BLaER1 (cell line): ENCODE results near the gene EME2.
A peak's percentile ranks its signal among the peaks of the same experiment; 100 is the strongest.
"Not testable (repeated sequence)": the region's sequence is repeated elsewhere in the genome, so short reads cannot be mapped to it uniquely, and the experiment has no call there.

Experiments used
- H3K27ac ChIP-seq: shearing (Covaris generic); formaldehyde crosslinking; 2 replicates; pipeline ENCODE4 v1.8.1; 2022
- H3K27me3 ChIP-seq: shearing (Covaris generic); formaldehyde crosslinking; 2 replicates; pipeline ENCODE4 v1.8.1; 2022
- H3K36me3 ChIP-seq: shearing (Covaris generic); formaldehyde crosslinking; 2 replicates; pipeline ENCODE4 v1.8.1; 2022
- H3K4me1 ChIP-seq: shearing (Covaris generic); formaldehyde crosslinking; 2 replicates; pipeline ENCODE4 v1.8.1; 2022
- H3K4me2 ChIP-seq: shearing (Covaris generic); formaldehyde crosslinking; 2 replicates; pipeline ENCODE4 v1.8.1; 2022
- H3K4me3 ChIP-seq: shearing (Covaris generic); formaldehyde crosslinking; 2 replicates; pipeline ENCODE4 v1.8.1; 2022
- H3K9ac ChIP-seq: shearing (Covaris generic); formaldehyde crosslinking; 2 replicates; pipeline ENCODE4 v1.8.1; 2022
- H3K9me3 ChIP-seq: shearing (Covaris generic); formaldehyde crosslinking; 2 replicates; pipeline ENCODE4 v1.8.1; 2022
- H4K20me1 ChIP-seq: shearing (Covaris generic); formaldehyde crosslinking; 2 replicates; pipeline ENCODE4 v1.8.1; 2022
- Cebpa-rat ChIP-seq: shearing (Covaris generic); IDR thresholded peaks from 2 replicates; pipeline ENCODE4 v1.8.1; 2022

EME2 gene

DNA sequence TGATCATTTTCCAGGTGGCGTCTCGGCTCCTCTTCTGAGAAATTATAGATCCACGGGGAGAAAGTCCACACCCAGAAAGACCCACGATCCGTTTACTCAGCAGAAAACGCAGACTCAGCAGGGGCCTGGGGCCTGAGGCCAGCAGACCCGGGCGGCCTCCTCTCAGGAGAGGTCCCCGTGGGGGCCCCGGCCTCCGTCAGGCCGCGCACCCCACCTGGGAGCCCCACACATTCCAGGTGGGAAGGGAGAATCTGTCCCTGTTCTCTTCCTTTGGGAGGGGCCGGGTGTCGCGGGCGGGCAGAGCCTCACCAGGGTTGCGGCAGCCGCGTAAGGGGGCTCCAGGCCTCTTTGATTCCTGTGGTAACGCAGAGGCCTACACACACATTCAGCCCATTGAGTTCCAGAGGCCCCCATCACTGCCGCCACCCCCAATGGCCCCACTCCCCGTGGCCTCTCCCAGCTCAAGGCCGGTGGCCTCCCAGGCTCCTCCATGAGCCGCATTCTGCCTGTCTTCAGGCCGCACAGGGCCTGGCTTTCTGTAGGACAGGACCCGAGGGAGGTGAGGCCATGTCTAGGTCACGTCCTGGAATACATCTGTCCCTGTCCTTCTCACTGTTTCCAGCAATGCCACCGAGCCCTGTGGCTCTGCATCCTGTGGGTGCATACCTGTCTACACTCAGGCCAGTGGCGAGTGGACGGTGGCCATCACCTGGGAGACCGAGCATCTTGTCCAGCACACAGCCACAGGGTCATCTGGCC is 22.5 kb downstream of the EME2 start:
- Histone ChIP-seq H3K27ac (no peak overlapping the region), H3K4me3 (no peak overlapping the region), H3K36me3 (peaks cover 50% of the 10 kb centered on the region), H3K9me3 (peaks cover 32% of the 10 kb centered on the region), H4K20me1 (peaks cover 27% of the 10 kb centered on the region), H3K27me3 (no peaks in the 10 kb centered on the region), H3K9ac (no peak overlapping the region), H3K4me2 (no peak overlapping the region), H3K4me1 (no peaks in the 10 kb centered on the region)
- no peak for TF ChIP-seq Cebpa-rat

- H3K4me1 ChIP-seq, H3K4me2 ChIP-seq, H3K4me3 ChIP-seq, H3K9ac ChIP-seq, H4K20me1 ChIP-seq, H3K27me3 ChIP-seq, H3K27ac ChIP-seq: not testable (repeated sequence)
- Histone ChIP-seq H3K9me3 (peaks cover 33% of the 10 kb centered on the region), H3K36me3 (peaks cover 22% of the 10 kb centered on the region)
Measured at GRCh38 chr16:1799263-1799662, 26.7 kb downstream of the EME2 start.

DNA sequence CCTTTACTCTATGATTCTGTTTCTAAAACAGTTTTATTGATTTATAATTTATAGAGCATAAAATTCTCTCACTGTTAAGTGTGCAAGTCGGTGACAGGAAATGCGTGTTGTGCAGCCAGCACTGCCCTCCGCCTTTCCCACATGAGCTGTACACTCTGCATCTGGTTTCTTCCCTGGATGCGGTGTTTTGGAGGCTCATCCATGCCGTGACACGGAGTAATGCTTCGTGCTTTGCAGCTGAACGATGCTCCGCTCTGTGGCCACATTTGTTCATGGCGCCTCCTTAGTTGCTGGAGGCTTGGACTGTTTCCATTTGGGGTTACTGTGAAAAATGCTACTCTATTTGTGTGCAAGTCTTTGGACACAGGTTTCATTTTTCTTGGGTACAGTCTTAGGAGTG is 28.1 kb downstream of the EME2 start:
- Histone ChIP-seq H3K27me3 (no peaks in the 10 kb centered on the region), H3K9ac (no peak overlapping the region), H3K4me2 (no peak overlapping the region), H4K20me1 (no peaks in the 10 kb centered on the region), H3K36me3 (peaks cover 37% of the 10 kb centered on the region), H3K4me3 (no peak overlapping the region), H3K27ac (no peak overlapping the region), H3K4me1 (peaks cover 9% of the 10 kb centered on the region; the same call in 1 of the 2 replicates), H3K9me3 (peaks cover 33% of the 10 kb centered on the region)
- TF ChIP-seq Cebpa-rat: no peak

GRCh38 chr16:1807626-1808025 is 35.0 kb downstream of the EME2 start:
- Histone ChIP-seq H3K27ac (no peak overlapping the region), H3K4me2 (no peak overlapping the region), H3K4me1 (peaks cover 14% of the 10 kb centered on the region; the same call in 1 of the 2 replicates), H3K9ac (no peak overlapping the region), H3K27me3 (no peaks in the 10 kb centered on the region), H3K9me3 (no peaks in the 10 kb centered on the region), H4K20me1 (0 out of 2 replicates have a peak, but pooled peaks cover 5% of the 10 kb centered on the region), H3K4me3 (no peak overlapping the region), H3K36me3 (peaks cover 71% of the 10 kb centered on the region)
- TF ChIP-seq Cebpa-rat: no peak

DNA sequence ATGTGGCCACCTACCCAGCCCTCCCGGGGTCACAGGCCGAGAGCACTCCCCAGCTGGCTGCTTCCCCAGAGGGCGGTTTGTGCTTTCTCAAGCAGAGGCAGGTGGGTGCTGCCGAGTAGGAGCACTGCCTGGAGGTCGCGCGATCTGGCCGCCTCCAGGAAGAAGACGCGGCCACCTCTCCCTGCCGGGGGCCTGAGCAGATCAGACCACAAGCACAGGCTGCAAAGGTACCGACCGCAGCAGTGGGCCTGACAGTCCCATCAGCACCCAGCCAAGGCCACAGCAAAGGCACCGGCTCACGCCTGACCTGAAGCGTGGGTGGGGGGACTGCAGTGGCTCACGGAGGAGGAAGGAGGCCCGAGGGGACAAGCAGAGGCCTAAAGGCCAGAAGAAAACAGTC is 36.1 kb downstream of the EME2 start:
- 0 out of 2 replicates have a peak, but pooled peaks cover 5% of the 10 kb centered on the region for H4K20me1 ChIP-seq
- no peaks in the 10 kb centered on the region for H3K27me3 ChIP-seq
- peaks cover 18% of the 10 kb centered on the region; the same call in 1 of the 2 replicates for H3K4me1 ChIP-seq
- H3K36me3 ChIP-seq: peaks cover 72% of the 10 kb centered on the region
- no peak overlapping the region for H3K4me3 ChIP-seq
- TF ChIP-seq Cebpa-rat: no peak
- no peak overlapping the region for H3K9ac ChIP-seq
- no peak overlapping the region for H3K27ac ChIP-seq
- H3K4me2 ChIP-seq: no peak overlapping the region
- H3K9me3 ChIP-seq: no peaks in the 10 kb centered on the region

- H3K9ac ChIP-seq: no peak overlapping the region
- no peak overlapping the region for H3K4me3 ChIP-seq
- H3K9me3 ChIP-seq: no peaks in the 10 kb centered on the region
- H4K20me1 ChIP-seq: 0 out of 2 replicates have a peak, but pooled peaks cover 5% of the 10 kb centered on the region
- no peak overlapping the region for H3K4me2 ChIP-seq
- peaks cover 76% of the 10 kb centered on the region for H3K36me3 ChIP-seq
- TF ChIP-seq Cebpa-rat: no peak
- peaks cover 18% of the 10 kb centered on the region; the same call in 1 of the 2 replicates for H3K4me1 ChIP-seq
- H3K27me3 ChIP-seq: no peaks in the 10 kb centered on the region
- no peak overlapping the region for H3K27ac ChIP-seq
Measured at GRCh38 chr16:1809281-1809801, 36.7 kb downstream of the EME2 start.

GRCh38 chr16:1810106-1810505 is 37.5 kb downstream of the EME2 start:
- no peak overlapping the region for H3K27ac ChIP-seq
- H3K36me3 ChIP-seq: peaks cover 70% of the 10 kb centered on the region
- 0 out of 2 replicates have a peak, but pooled peaks cover 5% of the 10 kb centered on the region for H4K20me1 ChIP-seq

DNA sequence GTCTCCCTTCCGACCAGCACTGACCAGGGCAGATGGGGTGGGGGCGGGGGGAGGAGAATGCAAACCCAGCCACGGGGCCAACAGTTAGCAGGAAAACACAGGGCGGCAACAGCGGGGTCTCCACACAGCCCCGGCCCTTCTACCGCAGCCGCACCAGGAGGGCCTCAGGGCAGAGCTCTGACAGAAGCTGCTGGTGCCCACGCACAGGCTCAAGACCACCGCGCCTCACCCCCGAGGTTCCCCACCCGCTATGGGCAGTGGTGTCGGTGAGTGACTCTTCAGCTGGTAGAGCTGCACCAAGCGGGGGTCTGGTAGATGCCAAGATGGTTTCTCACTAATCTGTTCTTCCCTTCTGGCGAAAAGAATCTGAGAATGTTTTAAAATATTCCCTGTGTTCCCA is 37.9 kb downstream of the EME2 start:
- Histone ChIP-seq H3K4me2 (no peak overlapping the region), H3K4me1 (peaks cover 9% of the 10 kb centered on the region; the same call in 1 of the 2 replicates), H3K4me3 (no peak overlapping the region), H4K20me1 (0 out of 2 replicates have a peak, but pooled peaks cover 5% of the 10 kb centered on the region), H3K27me3 (no peaks in the 10 kb centered on the region), H3K27ac (no peak overlapping the region), H3K36me3 (peaks cover 70% of the 10 kb centered on the region), H3K9ac (no peak overlapping the region), H3K9me3 (no peaks in the 10 kb centered on the region)
- TF ChIP-seq Cebpa-rat: no peak

More at GRCh38 chr16:1810106-1810505, 37.5 kb downstream of the EME2 start:
- Histone ChIP-seq H3K4me1 (peaks cover 11% of the 10 kb centered on the region; the same call in 1 of the 2 replicates), H3K4me2 (no peak overlapping the region), H3K9me3 (no peaks in the 10 kb centered on the region), H3K9ac (no peak overlapping the region), H3K4me3 (no peak overlapping the region), H3K27me3 (no peaks in the 10 kb centered on the region)
- no peak for TF ChIP-seq Cebpa-rat

- TF ChIP-seq Cebpa-rat: no peak
- H3K4me2 ChIP-seq: 0 out of 2 replicates have a peak overlapping the region, but pooled peaks have one; percentile 4
- H3K4me3 ChIP-seq: no peak overlapping the region
- H3K27ac ChIP-seq: no peak overlapping the region
- H3K4me1 ChIP-seq: peaks cover 9% of the 10 kb centered on the region; the same call in 1 of the 2 replicates
- 0 out of 2 replicates have a peak, but pooled peaks cover 5% of the 10 kb centered on the region for H4K20me1 ChIP-seq
- H3K9me3 ChIP-seq: no peaks in the 10 kb centered on the region
- peaks cover 72% of the 10 kb centered on the region for H3K36me3 ChIP-seq
- H3K9ac ChIP-seq: no peak overlapping the region
- no peaks in the 10 kb centered on the region for H3K27me3 ChIP-seq
Measured at GRCh38 chr16:1812732-1813163, 40.1 kb downstream of the EME2 start.

- H4K20me1 ChIP-seq: 0 out of 2 replicates have a peak, but pooled peaks cover 2% of the 10 kb centered on the region
- H3K4me3 ChIP-seq: no peak overlapping the region
- H3K9me3 ChIP-seq: no peaks in the 10 kb centered on the region
- H3K27ac ChIP-seq: no peak overlapping the region
- no peaks in the 10 kb centered on the region for H3K27me3 ChIP-seq
- peaks cover 74% of the 10 kb centered on the region for H3K36me3 ChIP-seq
- no peak overlapping the region for H3K4me2 ChIP-seq
- no peak overlapping the region for H3K9ac ChIP-seq
- peaks cover 9% of the 10 kb centered on the region; the same call in 1 of the 2 replicates for H3K4me1 ChIP-seq
- no peak for TF ChIP-seq Cebpa-rat
Measured at GRCh38 chr16:1815461-1815860, 42.9 kb downstream of the EME2 start.
